Measurements from ENCODE around the gene SHISA3. TPM values are rescaled to one million over a fixed set of nuclear protein-coding genes. Genes with fewer than 3 reads are reported as not detected.
A peak's percentile ranks its signal among the peaks of the same experiment; 100 is the strongest.

SHISA3 gene
- total RNA-seq, 8 experiments from 2014 or later = 0.45 to 10.2 (median 3.8) TPM; not detected in 2

DNA sequence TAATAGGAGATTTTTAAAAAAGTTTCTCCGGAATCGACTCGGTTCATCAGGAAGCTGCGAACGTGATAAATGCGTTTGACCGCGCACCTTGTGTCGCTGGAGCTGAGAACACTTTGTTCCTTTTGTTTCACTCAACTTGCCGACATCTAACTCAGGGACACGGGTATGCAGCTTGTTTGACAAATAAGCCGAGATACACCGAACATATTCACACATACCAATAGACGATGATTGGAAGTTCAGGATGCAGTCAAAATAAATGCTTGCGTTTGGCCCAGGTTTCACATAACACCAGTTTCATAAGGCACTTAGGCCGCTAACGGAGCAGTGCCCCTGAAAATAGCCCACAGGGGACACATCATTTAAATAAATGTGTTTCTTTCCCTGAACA is 932 bp upstream of the SHISA3 start:
- WGBS, 10 experiments = 0 to 91% (median 33%) methylated on average over 1 to 17 of the region's 17 CpGs
- Histone ChIP-seq H3K4me3 (peak overlapping the region in 4 of 5 donors; percentile 41 to 48 (median 44)), H3K4me1 (replicated peaks in 1 of 2) (peaks cover 16 to 19% of the 10 kb centered on the region in 2 donors), H3K27ac (no peak overlapping the region)
- in situ Hi-C loops (cut with MboI; ENCODE audit: low pct_unique_long_range_greater_than_20kb in 2 of 9, low sequenced_read_pairs in 9 of 9, unreplicated experiment in 9 of 9) = loop anchor here in 4 of 9 experiments (25.0 kb wide), 1 partner anchor 116 kb away; no protein-coding TSS in a partner anchor
- ATAC-seq (replicated peaks in 6 of 8) = peak in 1 of 8 experiments; percentile 8

DNA sequence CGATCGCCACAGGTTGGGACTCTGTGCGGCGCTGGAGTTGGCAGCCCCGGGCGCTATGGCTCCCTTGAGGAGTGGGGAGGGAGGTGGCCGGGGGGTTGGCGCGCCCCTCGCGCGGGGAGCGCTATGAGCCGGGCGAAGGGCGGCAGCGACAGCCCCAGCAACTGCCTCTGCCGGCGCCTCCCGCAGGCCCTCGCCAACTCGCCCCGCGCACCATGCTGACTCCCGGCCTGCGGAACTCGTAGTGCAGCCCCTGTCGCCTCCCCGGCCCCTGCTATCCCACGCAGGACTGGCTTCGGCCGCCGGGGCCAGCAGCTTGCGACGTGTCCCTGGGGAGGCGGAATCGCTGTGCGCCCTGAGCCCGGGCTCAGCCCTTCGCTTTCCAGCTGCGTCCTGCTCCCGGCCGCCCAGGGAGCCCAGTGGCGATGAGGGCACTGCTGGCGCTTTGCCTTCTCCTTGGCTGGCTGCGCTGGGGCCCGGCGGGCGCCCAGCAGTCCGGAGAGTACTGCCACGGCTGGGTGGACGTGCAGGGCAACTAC is 415 bp downstream of the SHISA3 start:
- WGBS, 10 experiments = 0% methylated on average over 4 of the region's 52 CpGs; no CpG with 5 or more reads in 9 of the 10 experiments
- peak; percentile 35 to 67 (median 63) for ATAC-seq (replicated peaks in 6 of 8)
- in situ Hi-C loops (cut with MboI; ENCODE audit: low pct_unique_long_range_greater_than_20kb in 2 of 9, low sequenced_read_pairs in 9 of 9, unreplicated experiment in 9 of 9) = loop anchor here in 4 of 9 experiments (25.0 kb wide), 1 partner anchor 115 kb away; no protein-coding TSS in a partner anchor

DNA sequence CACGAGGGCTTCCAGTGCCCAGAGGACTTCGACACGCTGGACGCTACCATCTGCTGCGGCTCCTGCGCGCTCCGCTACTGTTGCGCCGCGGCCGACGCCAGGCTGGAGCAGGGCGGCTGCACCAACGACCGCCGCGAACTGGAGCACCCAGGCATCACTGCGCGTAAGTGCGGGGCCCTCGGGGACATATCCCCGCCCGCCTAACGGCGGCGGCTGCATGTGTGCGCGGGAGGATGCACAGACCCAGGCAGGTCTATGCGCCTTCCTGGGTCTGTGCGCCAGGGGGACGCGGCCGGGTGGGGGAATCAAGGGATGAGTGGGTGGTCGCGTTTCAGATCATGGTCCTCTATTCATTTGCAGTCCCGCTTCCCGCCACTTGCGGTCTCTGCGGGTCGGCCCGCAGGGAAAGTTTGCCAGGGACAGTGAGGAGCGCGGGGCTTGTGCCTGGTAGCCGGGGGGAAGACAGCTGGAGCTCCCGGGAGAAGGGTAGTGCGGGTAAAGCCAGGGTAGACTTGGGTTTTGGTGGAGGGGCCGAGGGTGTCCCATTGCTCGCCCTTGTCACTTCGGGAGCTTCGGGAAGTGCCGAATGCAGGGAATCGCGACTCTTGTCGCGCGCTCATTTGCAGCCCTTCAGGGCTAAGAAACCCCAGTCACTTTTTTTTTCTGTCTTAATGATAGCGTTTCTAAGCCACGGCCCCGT is 1.0 kb downstream of the SHISA3 start:
- WGBS, 10 experiments = 0 to 20% (median 1%) methylated on average over 1 to 16 of the region's 60 CpGs; no CpG with 5 or more reads in 3 of the 10 experiments
- peak; percentile 24 to 79 (median 76) for ATAC-seq (replicated peaks in 6 of 8)
- H3K4me1 ChIP-seq (replicated peaks in 1 of 2) = peaks cover 4 to 6% of the 10 kb centered on the region in 2 donors
- no peak overlapping the region for H3K27ac ChIP-seq
- in situ Hi-C loops (cut with MboI; ENCODE audit: low pct_unique_long_range_greater_than_20kb in 2 of 9, low sequenced_read_pairs in 9 of 9, unreplicated experiment in 9 of 9) = loop anchor here in 4 of 9 experiments (25.0 kb wide), 1 partner anchor 114 kb away; no protein-coding TSS in a partner anchor
- peak overlapping the region; percentile 41 to 48 (median 43) for H3K4me3 ChIP-seq

More for the DNA sequence above, 415 bp downstream of the SHISA3 start:
- H3K4me1 ChIP-seq (replicated peaks in 1 of 2) = peaks cover 4 to 6% of the 10 kb centered on the region in 2 donors
- no peak overlapping the region for H3K27ac ChIP-seq
- H3K4me3 ChIP-seq = peak overlapping the region; percentile 41 to 48 (median 43)

DNA sequence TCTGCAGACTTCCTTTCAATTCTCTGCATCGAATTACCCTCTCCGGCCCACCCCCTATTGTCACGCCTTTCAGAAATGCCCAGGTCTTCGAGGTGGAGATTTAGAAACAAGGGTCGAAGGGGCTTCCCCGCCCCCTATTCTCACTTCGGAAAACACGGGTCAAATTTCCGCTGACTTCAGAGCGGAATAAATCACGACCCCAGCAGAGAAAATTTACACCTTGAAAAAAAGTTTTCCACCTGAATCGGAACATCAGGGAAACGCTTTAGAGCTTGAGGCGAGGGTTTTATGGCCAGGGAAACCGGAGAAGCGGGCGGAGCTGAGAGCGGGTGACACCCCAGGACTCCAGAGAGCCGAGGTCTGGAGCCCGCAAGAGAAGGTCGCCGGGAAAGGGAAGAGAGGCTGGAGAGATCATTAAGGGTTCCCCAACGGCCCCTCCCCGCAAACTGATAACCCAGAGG is 1.6 kb downstream of the SHISA3 start:
- in situ Hi-C loops (cut with MboI; ENCODE audit: low pct_unique_long_range_greater_than_20kb in 2 of 9, low sequenced_read_pairs in 9 of 9, unreplicated experiment in 9 of 9) = loop anchor here in 4 of 9 experiments (25.0 kb wide), 1 partner anchor 113 kb away; no protein-coding TSS in a partner anchor
- H3K27ac ChIP-seq = no peak overlapping the region
- H3K4me3 ChIP-seq = peak overlapping the region; percentile 41 to 48 (median 43)
- peaks cover 4 to 6% of the 10 kb centered on the region in 2 donors for H3K4me1 ChIP-seq (replicated peaks in 1 of 2)
- 2 to 100% (median 22%) methylated on average over 1 to 19 of the region's 24 CpGs; no CpG with 5 or more reads in 4 of the 10 experiments for whole genome bisulfite sequencing, 10 experiments
- ATAC-seq (replicated peaks in 6 of 8) = no peak

DNA sequence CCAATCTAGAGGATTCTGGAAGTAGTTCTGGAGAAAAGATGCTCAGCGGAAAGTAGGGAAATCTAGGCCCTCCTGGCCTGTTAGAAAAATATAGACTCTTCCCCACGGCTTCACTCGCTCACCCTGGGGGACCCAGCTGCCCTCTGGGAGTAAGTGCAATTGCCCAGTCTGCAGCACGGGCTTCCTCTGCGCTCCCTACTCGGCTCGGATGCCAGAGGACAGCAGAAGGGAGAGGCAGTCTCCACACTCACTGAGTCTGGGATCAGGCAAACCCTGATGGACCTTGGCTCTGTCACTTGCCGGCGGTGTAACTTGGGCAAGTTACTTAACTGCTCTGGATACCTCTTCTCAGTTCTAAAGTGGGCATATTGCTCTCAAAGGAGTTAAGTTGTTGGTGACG is 2.1 kb downstream of the SHISA3 start:
- Histone ChIP-seq H3K27ac (no peak overlapping the region), H3K4me3 (peak overlapping the region; percentile 41 to 48 (median 43)), H3K4me1 (replicated peaks in 1 of 2) (peaks cover 4 to 6% of the 10 kb centered on the region in 2 donors)
- WGBS, 10 experiments = 30 to 80% (median 60%) methylated on average over 1 to 6 of the region's 10 CpGs; no CpG with 5 or more reads in 3 of the 10 experiments
- ATAC-seq (replicated peaks in 6 of 8) = no peak
- in situ Hi-C loops (cut with MboI; ENCODE audit: low pct_unique_long_range_greater_than_20kb in 2 of 9, low sequenced_read_pairs in 9 of 9, unreplicated experiment in 9 of 9) = loop anchor here in 4 of 9 experiments (25.0 kb wide), 1 partner anchor 113 kb away; no protein-coding TSS in a partner anchor

DNA sequence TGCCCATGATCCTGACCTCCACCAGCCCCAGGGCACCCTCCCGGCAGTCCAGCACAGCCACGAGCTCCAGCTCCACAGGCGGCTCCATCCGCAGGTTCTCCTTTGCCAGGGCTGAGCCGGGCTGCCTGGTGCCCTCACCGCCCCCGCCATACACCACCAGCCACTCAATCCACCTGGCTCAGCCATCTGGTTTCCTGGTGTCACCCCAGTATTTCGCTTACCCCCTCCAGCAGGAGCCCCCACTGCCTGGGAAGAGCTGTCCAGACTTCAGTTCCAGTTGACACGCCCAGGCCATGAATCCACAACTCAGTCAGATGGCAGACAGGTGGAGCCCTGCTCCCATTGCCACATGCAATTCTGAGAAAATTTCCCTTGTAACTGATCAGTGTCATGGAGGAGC is 3.9 kb downstream of the SHISA3 start:
- peak in 3 of 8 experiments; percentile 33 to 66 (median 55) for ATAC-seq (replicated peaks in 6 of 8)
- whole genome bisulfite sequencing, 10 experiments = 83 to 87% methylated on average over 1 to 3 of the region's 9 CpGs; no CpG with 5 or more reads in 8 of the 10 experiments
- Histone ChIP-seq H3K27ac (no peak overlapping the region), H3K4me1 (replicated peaks in 1 of 2) (peaks cover 4 to 6% of the 10 kb centered on the region in 2 donors), H3K4me3 (no peak overlapping the region)
- in situ Hi-C loops (cut with MboI; ENCODE audit: low pct_unique_long_range_greater_than_20kb in 2 of 9, low sequenced_read_pairs in 9 of 9, unreplicated experiment in 9 of 9) = no loop called here

DNA sequence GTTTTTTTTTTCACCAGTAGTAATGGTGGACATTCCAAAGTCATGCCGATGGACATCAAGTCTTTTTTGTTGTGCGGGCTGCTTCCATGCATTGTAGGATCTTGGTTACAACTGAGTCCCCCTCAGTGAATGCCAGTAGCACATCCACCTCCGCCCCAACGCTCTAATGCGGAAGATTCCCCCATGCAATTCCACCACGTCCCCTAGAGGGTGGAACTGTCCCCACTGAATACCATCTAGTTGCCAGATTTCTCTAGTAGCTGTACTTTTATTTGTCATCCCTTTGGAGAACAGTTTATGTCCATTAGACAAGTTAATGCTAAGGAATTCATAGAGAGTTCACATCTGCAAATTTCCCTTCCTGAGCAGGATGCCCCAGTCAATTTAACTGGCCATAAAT is 6.7 kb downstream of the SHISA3 start:
- WGBS, 10 experiments = 42 to 100% (median 89%) methylated on average over 1 to 6 of the region's 6 CpGs; no CpG with 5 or more reads in 3 of the 10 experiments
- Histone ChIP-seq H3K27ac (no peak overlapping the region), H3K4me1 (replicated peaks in 1 of 2) (peaks cover 4% of the 10 kb centered on the region in 2 donors), H3K4me3 (no peak overlapping the region)
- in situ Hi-C loops (cut with MboI; ENCODE audit: low pct_unique_long_range_greater_than_20kb in 2 of 9, low sequenced_read_pairs in 9 of 9, unreplicated experiment in 9 of 9) = no loop called here
- no peak for ATAC-seq (replicated peaks in 6 of 8)

DNA sequence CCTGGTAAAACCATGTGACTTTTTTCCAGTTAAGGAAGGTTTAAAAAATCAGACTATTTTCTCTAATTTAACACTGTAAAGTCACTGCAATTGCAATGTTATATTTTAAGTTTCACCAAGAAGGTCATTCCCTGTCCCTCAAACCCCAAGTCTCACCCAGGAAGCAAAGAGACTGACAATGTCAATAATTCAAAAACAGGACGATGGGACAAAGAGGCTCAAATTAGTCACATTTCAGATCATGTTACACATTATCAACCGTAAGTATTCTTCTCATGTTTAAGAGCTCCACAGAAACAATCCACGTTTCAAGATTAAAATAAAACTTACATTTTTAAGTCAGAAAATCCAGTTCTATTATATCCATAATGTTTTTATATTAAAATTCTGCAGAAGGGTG is 13.2 kb downstream of the SHISA3 start:
- ATAC-seq (replicated peaks in 6 of 8) = no peak
- 20 to 85% (median 56%) methylated on average over 1 to 3 of the region's 3 CpGs; no CpG with 5 or more reads in 2 of the 10 experiments for WGBS, 10 experiments
- in situ Hi-C loops (cut with MboI; ENCODE audit: low pct_unique_long_range_greater_than_20kb in 2 of 9, low sequenced_read_pairs in 9 of 9, unreplicated experiment in 9 of 9) = no loop called here
- no peak overlapping the region for H3K4me3 ChIP-seq
- H3K27ac ChIP-seq = no peak overlapping the region
- peaks cover 0 to 2% of the 10 kb centered on the region in 2 donors for H3K4me1 ChIP-seq (replicated peaks in 1 of 2)

DNA sequence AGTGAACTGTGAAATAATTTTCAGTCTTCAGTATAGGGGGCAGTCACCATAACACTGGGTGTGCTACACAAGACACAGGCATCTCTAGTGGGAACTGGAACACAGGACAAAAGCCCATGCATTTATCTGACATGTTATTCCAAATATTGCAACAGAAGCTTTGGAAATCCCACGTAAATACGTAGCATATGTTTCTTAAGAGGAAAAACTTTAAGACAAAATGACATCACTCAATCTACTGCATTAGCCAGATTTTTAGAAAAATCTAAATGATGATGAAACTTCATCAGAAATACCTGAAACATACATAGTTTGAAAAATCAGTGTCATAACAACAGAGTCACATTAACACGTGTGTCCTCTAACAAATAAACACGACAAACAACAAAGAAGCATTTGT is 14.5 kb downstream of the SHISA3 start:
- no peak for ATAC-seq (replicated peaks in 6 of 8)
- H3K27ac ChIP-seq = no peak overlapping the region
- peaks cover 0 to 2% of the 10 kb centered on the region in 2 donors for H3K4me1 ChIP-seq (replicated peaks in 1 of 2)
- H3K4me3 ChIP-seq = no peak overlapping the region
- WGBS, 10 experiments = 40 to 91% (median 75%) methylated on average over 2 to 4 of the region's 4 CpGs; no CpG with 5 or more reads in 2 of the 10 experiments
- in situ Hi-C loops (cut with MboI; ENCODE audit: low pct_unique_long_range_greater_than_20kb in 2 of 9, low sequenced_read_pairs in 9 of 9, unreplicated experiment in 9 of 9) = no loop called here

DNA sequence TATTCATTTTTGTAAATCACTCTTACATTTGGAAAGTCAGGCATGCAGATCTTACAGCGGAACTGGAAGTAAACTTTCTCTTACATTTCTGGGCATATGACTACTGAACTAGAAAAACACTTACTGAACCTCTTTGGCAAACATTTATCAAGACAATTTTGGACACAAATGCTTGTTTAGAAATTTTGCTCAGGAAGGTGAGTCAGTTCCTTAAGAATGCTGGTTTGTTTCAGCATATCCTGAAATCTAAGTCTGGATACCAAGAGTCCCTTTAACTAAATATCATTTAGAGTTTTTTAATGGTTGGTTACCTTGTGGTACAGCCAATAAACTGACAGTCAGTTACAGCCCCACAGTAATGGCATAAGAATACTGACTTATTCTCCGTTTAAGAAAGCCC is 15.0 kb downstream of the SHISA3 start:
- in situ Hi-C loops (cut with MboI; ENCODE audit: low pct_unique_long_range_greater_than_20kb in 2 of 9, low sequenced_read_pairs in 9 of 9, unreplicated experiment in 9 of 9) = no loop called here
- H3K27ac ChIP-seq = no peak overlapping the region
- no peak overlapping the region for H3K4me3 ChIP-seq
- peaks cover 0 to 2% of the 10 kb centered on the region in 2 donors for H3K4me1 ChIP-seq (replicated peaks in 1 of 2)
- 31 to 100% (median 83%) methylated on average over 1 to 2 of the region's 2 CpGs; no CpG with 5 or more reads in 2 of the 10 experiments for WGBS, 10 experiments
- peak in 2 of 8 experiments; percentile 31 to 33 for ATAC-seq (replicated peaks in 6 of 8)

DNA sequence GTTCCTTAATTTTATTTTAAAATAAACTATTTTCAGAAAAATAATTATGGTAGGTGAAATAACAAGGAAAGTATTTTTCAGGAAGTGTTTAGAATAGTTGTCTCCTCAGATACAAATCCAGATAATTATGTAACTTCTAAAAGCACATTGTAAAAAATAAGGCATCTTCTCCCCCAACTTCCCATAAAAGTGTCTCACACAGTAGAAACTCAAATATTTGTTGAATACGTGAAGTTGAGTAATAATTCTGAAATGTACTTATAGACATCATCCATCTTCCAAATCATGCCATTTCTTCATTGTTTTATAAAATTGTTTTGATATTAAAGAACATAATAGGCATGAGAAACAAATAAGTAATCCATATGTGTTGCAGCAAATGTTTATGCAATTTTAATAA is 18.0 kb downstream of the SHISA3 start:
- H3K4me3 ChIP-seq = no peak overlapping the region
- in situ Hi-C loops (cut with MboI; ENCODE audit: low pct_unique_long_range_greater_than_20kb in 2 of 9, low sequenced_read_pairs in 9 of 9, unreplicated experiment in 9 of 9) = no loop called here
- no peaks in the 10 kb centered on the region for H3K4me1 ChIP-seq (replicated peaks in 1 of 2)
- no peak for ATAC-seq (replicated peaks in 6 of 8)
- H3K27ac ChIP-seq = no peak overlapping the region
- WGBS, 10 experiments = 17 to 100% (median 80%) methylated on average over 1 of the region's 1 CpG; no CpG with 5 or more reads in 1 of the 10 experiments

DNA sequence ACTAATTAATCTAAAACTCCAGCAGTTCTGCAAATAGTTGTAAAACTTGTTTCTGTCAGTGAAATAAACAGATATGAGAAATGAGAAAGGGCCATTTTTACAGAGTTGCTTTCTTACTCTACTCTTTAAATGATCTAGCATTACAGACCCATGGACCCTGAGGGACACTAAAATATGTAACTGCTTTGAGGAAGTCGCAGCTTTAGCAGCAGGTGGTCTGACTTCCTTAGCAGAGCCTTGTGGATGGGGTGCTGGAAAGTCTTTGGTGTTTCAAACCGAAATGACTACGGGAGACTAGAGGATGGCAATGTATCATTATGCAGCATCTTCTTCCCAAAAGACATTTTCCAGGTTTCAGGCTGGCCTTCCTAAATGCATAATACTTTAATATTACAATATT is 18.7 kb downstream of the SHISA3 start:
- H3K27ac ChIP-seq = no peak overlapping the region
- no peak for ATAC-seq (replicated peaks in 6 of 8)
- WGBS, 10 experiments = 33 to 86% (median 46%) methylated on average over 2 to 3 of the region's 3 CpGs; no CpG with 5 or more reads in 2 of the 10 experiments
- no peaks in the 10 kb centered on the region for H3K4me1 ChIP-seq (replicated peaks in 1 of 2)
- no peak overlapping the region for H3K4me3 ChIP-seq
- in situ Hi-C loops (cut with MboI; ENCODE audit: low pct_unique_long_range_greater_than_20kb in 2 of 9, low sequenced_read_pairs in 9 of 9, unreplicated experiment in 9 of 9) = no loop called here

DNA sequence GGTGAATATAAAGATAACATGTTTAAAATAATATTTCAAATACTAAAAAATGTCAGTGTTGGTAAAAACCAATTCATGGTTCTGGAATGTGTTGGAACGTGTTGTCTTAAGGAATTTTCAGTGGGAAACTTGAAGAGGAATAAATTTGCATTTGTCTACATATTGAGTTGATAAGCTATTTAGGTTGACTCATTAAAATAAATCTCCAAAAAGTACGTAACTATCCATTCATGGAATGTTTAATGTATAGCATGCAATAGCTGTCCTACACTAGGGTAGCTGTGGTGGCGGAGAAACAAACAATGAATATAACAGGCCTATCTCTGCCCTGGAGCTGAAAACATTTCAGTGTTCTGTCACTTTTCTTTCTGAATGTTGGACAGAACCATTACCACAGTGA is 20.3 kb downstream of the SHISA3 start:
- Histone ChIP-seq H3K27ac (no peak overlapping the region), H3K4me1 (replicated peaks in 1 of 2) (no peaks in the 10 kb centered on the region), H3K4me3 (no peak overlapping the region)
- peak in 1 of 8 experiments; percentile 80 for ATAC-seq (replicated peaks in 6 of 8)
- 17 to 100% (median 85%) methylated on average over 1 to 3 of the region's 3 CpGs; no CpG with 5 or more reads in 1 of the 10 experiments for WGBS, 10 experiments
- in situ Hi-C loops (cut with MboI; ENCODE audit: low pct_unique_long_range_greater_than_20kb in 2 of 9, low sequenced_read_pairs in 9 of 9, unreplicated experiment in 9 of 9) = no loop called here
